GM12878 (cell line): Measurements from ENCODE around the gene MPHOSPH6. TPM values are rescaled to one million over a fixed set of nuclear protein-coding genes. Genes with fewer than 3 reads are reported as not detected.

Source experiments
- ATAC-seq: fragments of 200-7000 bp; cut with Tn5 transposase; 3 replicates; pipeline ENCODE4 v1.9.1; 2020; ENCODE audit warnings: mild to moderate bottlenecking, moderate library complexity
- BruUV-seq: library from RNA; stranded (reverse); fragments of 400-500 nt; replicated peaks from 2 replicates; lab custom pipeline; 2021; lab: Mats Ljungman, UMichigan
- CTCF ChIA-PET: fragments of 300-600 bp; sonication (Branson Sonifier 250); formaldehyde crosslinking; extraction: SDS; loops from one replicate; lab custom pipeline; 2021; ENCODE audit warnings: inconsistent platforms; lab: Yijun Ruan, JAX
- POLR2A ChIA-PET: fragments of 350-600 bp; formaldehyde crosslinking; extraction: SDS; loops from one replicate; lab custom pipeline; 2021; ENCODE audit warnings: inconsistent platforms; lab: Charles Lee
- RAD21 ChIA-PET: fragments of 300-600 bp; sonication (Branson Sonifier 250); formaldehyde crosslinking; loops from one replicate; lab custom pipeline; 2023; ENCODE audit warnings: antibody characterized with exemption; ENCODE audit not compliant: unreplicated experiment; lab: Charles Lee
- SMC1A ChIA-PET: fragments of 300-600 bp; sonication (Branson Sonifier 250); formaldehyde crosslinking; loops from one replicate; lab custom pipeline; 2023; ENCODE audit not compliant: unreplicated experiment, uncharacterized antibody; lab: Charles Lee
- DNase-seq: peaks from one replicate; pipeline ENCODE4 v3.0.0-alpha.2; 2011; ENCODE audit warnings: low read depth, low spot score
- FAIRE-seq: peaks from 3 replicates; lab custom pipeline; 2011; peaks lifted over from hg19 to GRCh38; lab: Jason Lieb, UNC
- H2AFZ ChIP-seq: 2 replicates; pipeline ENCODE4 v1.6.0; 2011; ENCODE audit warnings: low read depth, low read length, control low read depth; ENCODE audit not compliant: control insufficient read depth
- H3K27ac ChIP-seq: 2 replicates; pipeline ENCODE4 v1.5.1; 2011; ENCODE audit warnings: control low read depth; ENCODE audit not compliant: control insufficient read depth, insufficient read depth
- H3K27me3 ChIP-seq, 2 experiments: replicated peaks in 1 of 2; 2 replicates each; pipeline versions ENCODE4 v1.6.0 to v1.6.1; 2011; ENCODE audit warnings: low read length in 1 of 2; ENCODE audit not compliant: control insufficient read depth in 2 of 2, insufficient read depth in 2 of 2
- H3K36me3 ChIP-seq, 2 experiments: 2 replicates each; pipeline ENCODE4 v1.5.1; 2011; ENCODE audit warnings: low read length in 1 of 2; ENCODE audit not compliant: control insufficient read depth in 2 of 2, insufficient read depth in 2 of 2
- H3K4me1 ChIP-seq: 2 replicates; pipeline ENCODE4 v1.6.1; 2011; ENCODE audit warnings: mild to moderate bottlenecking, low read length, moderate library complexity, mixed read lengths; ENCODE audit not compliant: control insufficient read depth, insufficient read depth
- H3K4me2 ChIP-seq: 2 replicates; pipeline ENCODE4 v1.6.0; 2011; ENCODE audit warnings: control low read depth; ENCODE audit not compliant: control insufficient read depth, insufficient read depth
- H3K4me3 ChIP-seq: fragments of 200-600 bp; sonication (generic); 2 replicates; pipeline ENCODE4 v1.5.1; 2016
- H3K79me2 ChIP-seq: 2 replicates; pipeline ENCODE4 v1.6.0; 2011; ENCODE audit warnings: low read length; ENCODE audit not compliant: control insufficient read depth, insufficient read depth
- H3K9ac ChIP-seq: 2 replicates; pipeline ENCODE4 v1.8.0; 2011; ENCODE audit warnings: low read length, control low read depth, mixed read lengths; ENCODE audit not compliant: control insufficient read depth, insufficient read depth
- H3K9me3 ChIP-seq: replicated peaks from 3 replicates; pipeline ENCODE4 v1.5.1; 2011; ENCODE audit warnings: mild to moderate bottlenecking, low read length; ENCODE audit not compliant: control insufficient read depth, insufficient read depth
- H4K20me1 ChIP-seq: 2 replicates; pipeline ENCODE4 v1.6.0; 2011; ENCODE audit not compliant: control insufficient read depth, insufficient read depth
- BCL11A ChIP-seq: IDR thresholded peaks from 2 replicates; pipeline ENCODE4 v1.6.1; 2011; ENCODE audit warnings: low read depth, low read length
- BCLAF1 ChIP-seq: fragments of 450-650 bp; IDR thresholded peaks from 2 replicates; pipeline ENCODE4 v1.6.1; 2017; ENCODE audit warnings: antibody characterized with exemption, mild to moderate bottlenecking, moderate library complexity
- NBN ChIP-seq: fragments of 450-650 bp; IDR thresholded peaks from 2 replicates; pipeline ENCODE4 v1.6.1; 2016
- ZBTB33 ChIP-seq: fragments of 450-650 bp; IDR thresholded peaks from 2 replicates; pipeline ENCODE4 v1.6.1; 2017; ENCODE audit warnings: mild to moderate bottlenecking
- WGBS: methylation state at CpG from one replicate; pipeline ENCODE4 v1.1.6; 2016; ENCODE audit warnings: low lambda C conversion rate; ENCODE audit not compliant: insufficient replicate concordance, insufficient coverage; ENCODE audit errors: missing lambda C conversion rate; 5-methylcytosine and 5-hydroxymethylcytosine counted together
- in situ Hi-C: fragments of 300-500 bp; cut with MboI; formaldehyde crosslinking; loops from 9 replicates; pipeline ENCODE4 v1.14.3; 2018; ENCODE audit warnings: mixed read lengths
- intact Hi-C: fragments of 100-400 bp; cut with micrococcal nuclease; formaldehyde crosslinking; loops from one replicate; pipeline ENCODE4 v1.14.2; 2022; ENCODE audit not compliant: unreplicated experiment
- polyA plus RNA-seq, 11 experiments: library from polyadenylated mRNA; depleted of rRNA in 4 of 11; unstranded in 6 of 11; stranded (reverse) in 5 of 11; fragments of >200 nt; fragmentation: Nextera tagmentation in 4 of 11; fragmentation: Illumina TruSeq in 1 of 11; extraction: Ambion mirVana in 4 of 11; extraction: Trizol in 1 of 11; gene quantifications; 1 replicate in 1 of 11; 2 replicates in 10 of 11; pipeline versions ENCODE4 v1.2.1 to v1.2.3, GENCODE V29; 2011 to 2016; ENCODE audit warnings: inconsistent platforms in 2 of 11, missing spikeins in 2 of 11, low read depth in 1 of 11
- total RNA-seq, 4 experiments: library from RNA; depleted of rRNA in 3 of 4; stranded (reverse); fragments of >200 nt in 3 of 4; fragmentation: Illumina TruSeq in 1 of 4; extraction: Trizol in 1 of 4; gene quantifications; 2 replicates each; pipeline versions ENCODE4 v1.2.1 to v1.2.3, GENCODE V29; 2013 to 2021

MPHOSPH6 gene
- total and polyA plus RNA-seq, 10 of the 15 experiments (the other 5 are each of a cell fraction or from before 2014, with no cell fraction given), result 8.9 to 39.6 (median 19.8) TPM

- Histone ChIP-seq H3K9ac (no peak overlapping the region), H2AFZ (no peak overlapping the region), H3K9me3 (no peaks in the 10 kb centered on the region), H3K4me1 (no peaks in the 10 kb centered on the region), H3K4me2 (no peak overlapping the region), H3K79me2 (no peaks in the 10 kb centered on the region), H3K4me3 (no peak overlapping the region), H3K27me3 (no peaks in the 10 kb centered on the region; a peak in 2 of 4 replicates)
- ChIA-PET POLR2A (no interaction called here), CTCF (no interaction called here), RAD21 (no interaction called here), SMC1A (no interaction called here)
- no TSS peak for BruUV-seq
- no peak for ATAC-seq
- in situ Hi-C loops, result no loop called here
- intact Hi-C loops, result no loop called here
- no peak for TF ChIP-seq BCL11A
- no peak for TF ChIP-seq NBN
- no peak for TF ChIP-seq BCLAF1
- TF ChIP-seq ZBTB33, result no peak
- TF ChIP-seq, all 136 proteins: peak for 0
- Histone ChIP-seq H3K36me3 (no peaks in the 10 kb centered on the region), H4K20me1 (no peaks in the 10 kb centered on the region), H3K27ac (no peak overlapping the region)
- DNase-seq, result no peak
- FAIRE-seq, result no peak
- 52% methylated on average over 4 of the region's 4 CpGs for WGBS
Observed at GRCh38 chr16:82182266-82183003, 12.4 kb upstream of the MPHOSPH6 start.
